ENCODE measurements around the gene PIP5K1C.
A peak's percentile ranks its signal among the peaks of the same experiment; 100 is the strongest.

PIP5K1C gene

DNA sequence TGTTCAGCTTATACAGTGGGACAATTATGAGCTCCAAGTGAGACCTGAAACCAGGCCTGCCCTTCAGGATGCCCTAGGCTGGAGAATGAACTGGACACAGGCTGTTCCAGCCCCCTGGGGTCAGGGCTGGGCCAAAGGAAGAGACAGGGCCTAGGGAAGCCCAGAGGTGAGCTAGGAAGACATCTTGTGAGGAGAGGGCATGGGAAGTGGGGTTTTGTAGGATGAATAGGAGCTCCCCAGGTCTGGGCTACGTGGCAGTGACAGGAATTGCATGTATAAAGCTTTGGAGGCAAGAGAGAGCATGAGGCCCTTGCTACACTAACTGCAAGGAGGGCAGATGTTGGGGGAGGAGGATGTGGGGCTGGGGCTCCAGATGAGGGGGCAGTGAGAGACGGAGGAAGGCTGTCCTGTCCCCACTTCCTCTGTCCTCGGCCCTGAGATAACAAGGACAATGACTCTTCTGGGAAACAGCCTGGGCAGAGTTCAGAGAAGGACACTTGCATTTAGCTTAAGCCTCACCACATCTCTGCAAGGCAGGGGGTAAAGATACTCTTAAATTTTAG lies 92.1 kb downstream of the PIP5K1C start:
- DNase-seq, result no peak

DNA sequence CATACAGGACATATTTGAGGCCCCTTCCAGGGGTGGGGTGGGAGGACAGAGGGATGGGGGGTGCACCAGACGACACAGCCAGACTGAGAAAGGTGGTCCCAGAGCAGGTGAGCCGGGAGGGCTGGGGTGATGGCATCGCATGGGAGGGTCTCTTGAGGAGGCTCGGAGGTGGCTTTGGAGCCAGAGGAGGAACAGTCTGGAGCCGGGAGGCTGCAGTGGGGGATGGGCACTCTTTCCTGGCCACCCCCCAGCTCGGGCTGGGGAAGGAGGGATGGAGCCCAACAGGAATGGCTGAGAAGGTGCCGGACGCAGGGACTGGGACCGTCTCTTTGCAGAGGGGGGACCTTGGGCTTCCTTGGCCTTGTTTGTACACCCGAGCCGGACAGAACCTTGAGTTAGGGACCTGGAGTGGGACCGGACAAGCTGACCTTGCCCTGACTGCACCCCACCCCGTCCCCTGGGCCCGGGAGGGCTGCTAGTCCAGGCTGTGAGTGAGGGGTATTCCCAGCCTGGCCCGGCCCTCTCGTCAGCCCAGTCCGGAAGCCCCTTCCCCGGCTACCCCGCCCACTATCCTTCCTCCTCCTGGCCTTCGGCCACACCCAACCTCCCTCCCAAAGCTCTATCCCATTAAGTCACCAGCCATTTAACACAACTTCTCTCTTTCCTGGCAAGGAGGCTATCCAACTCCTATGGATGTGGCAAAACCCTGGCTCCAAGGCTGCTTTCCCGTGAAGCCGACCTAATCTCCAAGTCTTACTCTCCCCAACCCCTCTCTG lies 92.8 kb downstream of the PIP5K1C start:
- DNase-seq, result no peak

DNA sequence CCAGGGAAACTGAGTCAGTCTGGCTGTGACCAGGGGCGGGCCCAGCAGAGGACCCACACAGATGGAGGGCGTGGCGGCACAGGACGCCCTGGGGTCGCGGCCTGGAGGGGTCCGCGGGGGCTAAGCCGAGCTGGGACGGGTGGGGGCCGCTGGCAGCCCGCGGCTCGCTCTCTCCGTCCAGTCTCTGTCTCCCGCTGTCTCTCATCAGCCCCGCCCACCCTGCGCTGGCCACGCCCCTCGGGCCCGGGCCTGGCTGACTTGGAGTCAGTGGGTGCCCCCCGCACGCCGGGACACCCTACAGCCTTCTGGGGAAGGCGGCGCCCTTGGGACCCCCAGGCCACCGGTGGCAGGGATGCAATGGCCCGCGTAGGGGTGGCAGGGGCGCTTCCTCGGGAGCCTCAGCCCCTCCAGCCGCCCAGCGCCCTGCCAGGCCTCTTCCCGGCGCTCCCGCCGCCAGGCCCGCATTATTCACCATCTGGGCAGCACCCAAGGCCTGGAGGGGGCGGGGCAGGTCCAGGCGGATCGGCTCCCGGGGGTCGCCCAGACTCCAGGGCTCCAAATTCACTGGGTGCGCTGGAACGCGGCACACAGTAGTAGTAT lies 93.5 kb downstream of the PIP5K1C start, which contains the start of gene TBXA2R:
TSS of gene TBXA2R (minus strand) at position 186 of the 600 bp plus-strand sequence. CDS start 6,241 bp downstream, outside the sequence.
- DNase-seq, result peak; percentile 72 to 75

DNA sequence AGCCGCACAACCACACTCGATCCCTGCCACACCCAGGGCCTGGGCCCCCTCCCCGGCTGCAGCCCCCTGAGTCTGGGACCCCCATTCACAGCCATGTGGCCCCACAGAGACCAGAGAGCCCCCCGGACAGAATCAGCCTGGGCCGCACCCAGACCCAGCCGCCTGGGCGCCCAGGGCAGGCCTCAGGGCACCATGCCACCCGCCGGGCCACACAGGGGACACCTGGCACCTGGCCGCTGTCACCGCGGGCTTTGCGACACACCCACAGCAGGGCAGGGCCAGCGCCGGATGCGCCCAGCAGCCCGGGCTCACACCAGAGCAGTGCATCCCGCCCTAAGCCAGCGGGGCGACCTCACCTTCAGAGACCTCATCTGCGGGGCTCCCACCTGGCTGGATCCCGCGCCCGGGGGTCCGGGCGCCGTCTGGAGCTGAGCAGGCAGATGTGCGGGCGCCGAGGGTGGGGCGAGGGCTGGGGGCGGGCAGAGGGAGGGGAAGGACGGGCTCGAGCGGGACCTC lies 94.0 kb downstream of the PIP5K1C start:
- DNase-seq, result peak in 1 of 2 experiments; percentile 29

- no peak for DNase-seq
These were observed 94.5 kb downstream of the PIP5K1C start for GRCh38 chr19:3605770-3606169.

DNA sequence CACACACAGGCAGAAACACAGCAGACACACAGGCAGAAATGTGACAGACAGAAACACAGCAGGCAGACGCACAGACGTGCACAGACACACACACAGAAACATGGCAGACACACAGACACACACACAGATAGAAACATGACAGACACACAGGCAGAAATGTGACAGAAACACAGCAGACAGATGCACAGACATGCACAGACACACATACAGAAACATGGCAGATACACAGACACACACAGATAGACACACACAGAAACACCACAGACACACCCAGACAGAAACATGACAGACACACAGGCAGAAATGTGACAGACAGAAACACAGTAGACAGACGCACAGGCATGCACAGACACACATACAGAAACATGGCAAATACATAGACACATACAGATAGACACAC lies 94.9 kb downstream of the PIP5K1C start:
- no peak for DNase-seq

DNA sequence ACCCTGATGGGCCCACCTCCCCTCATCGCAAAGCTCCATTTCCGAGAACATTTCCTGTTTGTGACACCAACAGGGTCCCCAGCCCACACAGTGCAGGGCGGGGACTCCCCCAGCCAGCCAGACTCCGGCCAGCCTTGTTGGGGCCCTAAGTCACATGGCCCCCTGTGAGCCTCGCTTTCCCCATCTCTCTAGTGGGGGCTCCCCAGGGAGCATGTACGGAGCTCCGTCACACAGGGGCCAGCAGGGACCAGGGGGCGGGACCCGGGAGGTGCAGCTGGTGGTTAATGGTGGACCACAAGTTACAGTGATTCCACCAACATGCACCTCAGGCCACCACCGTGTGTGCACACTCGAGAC lies 95.3 kb downstream of the PIP5K1C start:
- peak in 1 of 2 experiments; percentile 20 for DNase-seq

- DNase-seq, result no peak
These were observed 95.9 kb downstream of the PIP5K1C start for GRCh38 chr19:3604227-3604986.

DNA sequence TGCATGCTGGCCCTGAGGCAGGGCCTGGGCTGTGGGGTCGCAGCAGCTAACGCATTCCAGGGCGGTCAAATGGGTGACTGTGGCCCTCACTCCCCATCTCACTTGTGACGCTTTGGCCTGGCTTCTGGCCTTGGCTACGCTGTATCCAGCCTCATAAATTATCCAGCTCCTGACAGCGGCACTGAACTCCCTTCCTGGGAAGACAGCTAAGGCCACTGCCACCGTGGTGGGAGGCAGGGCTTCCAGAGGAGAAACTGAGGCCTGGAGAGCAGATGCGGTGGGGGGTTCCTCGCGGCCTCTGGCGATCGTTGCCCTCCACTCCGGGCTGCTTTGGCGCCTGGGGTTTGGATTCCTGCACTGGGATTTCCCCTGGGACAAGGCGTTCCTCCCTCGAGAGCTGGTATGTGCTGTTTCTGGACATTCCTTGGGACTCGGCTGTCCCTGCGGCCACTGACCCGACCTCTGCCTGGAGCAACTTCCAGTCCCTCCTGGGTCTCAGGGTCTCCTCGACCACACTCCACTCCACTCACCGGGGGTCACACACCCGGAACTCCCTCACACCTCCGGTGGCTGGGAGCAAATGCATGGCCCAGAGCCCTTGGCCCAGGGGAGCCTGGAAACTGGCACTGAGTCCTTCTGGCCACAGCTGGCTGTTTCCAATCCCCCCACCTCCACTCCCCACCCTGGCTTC lies 97.0 kb downstream of the PIP5K1C start:
- no peak for DNase-seq

- DNase-seq, result no peak
These were observed 99.2 kb downstream of the PIP5K1C start for GRCh38 chr19:3601021-3601420.

- DNase-seq, result no peak
These were observed 100.5 kb downstream of the PIP5K1C start for GRCh38 chr19:3599776-3600187.

GRCh38 chr19:3595521-3596061 lies 104.7 kb downstream of the PIP5K1C start:
- no peak for DNase-seq

DNA sequence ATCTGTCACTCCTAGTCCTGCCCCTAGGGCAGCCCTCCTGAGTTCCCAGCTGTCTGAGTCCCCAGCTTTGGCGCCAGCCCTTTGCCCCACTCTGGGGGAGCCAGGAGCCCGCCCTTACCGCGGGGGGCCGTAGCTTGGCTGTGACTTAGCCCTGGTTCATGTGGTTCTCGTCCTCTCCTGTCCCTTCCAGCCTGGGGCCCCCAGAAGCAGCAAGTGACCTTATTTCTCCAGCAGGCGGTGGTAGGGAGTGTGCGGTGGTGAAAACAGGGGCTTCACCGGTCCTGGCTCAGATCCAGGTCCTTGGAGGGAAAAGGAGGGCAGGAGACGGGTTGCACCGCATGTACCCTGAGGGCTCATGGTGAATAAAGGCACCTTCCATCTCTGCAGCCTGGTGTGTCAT lies 107.1 kb downstream of the PIP5K1C start:
- no peak for DNase-seq

- DNase-seq, result no peak
These were observed 108.2 kb downstream of the PIP5K1C start for GRCh38 chr19:3591876-3592613.

DNA sequence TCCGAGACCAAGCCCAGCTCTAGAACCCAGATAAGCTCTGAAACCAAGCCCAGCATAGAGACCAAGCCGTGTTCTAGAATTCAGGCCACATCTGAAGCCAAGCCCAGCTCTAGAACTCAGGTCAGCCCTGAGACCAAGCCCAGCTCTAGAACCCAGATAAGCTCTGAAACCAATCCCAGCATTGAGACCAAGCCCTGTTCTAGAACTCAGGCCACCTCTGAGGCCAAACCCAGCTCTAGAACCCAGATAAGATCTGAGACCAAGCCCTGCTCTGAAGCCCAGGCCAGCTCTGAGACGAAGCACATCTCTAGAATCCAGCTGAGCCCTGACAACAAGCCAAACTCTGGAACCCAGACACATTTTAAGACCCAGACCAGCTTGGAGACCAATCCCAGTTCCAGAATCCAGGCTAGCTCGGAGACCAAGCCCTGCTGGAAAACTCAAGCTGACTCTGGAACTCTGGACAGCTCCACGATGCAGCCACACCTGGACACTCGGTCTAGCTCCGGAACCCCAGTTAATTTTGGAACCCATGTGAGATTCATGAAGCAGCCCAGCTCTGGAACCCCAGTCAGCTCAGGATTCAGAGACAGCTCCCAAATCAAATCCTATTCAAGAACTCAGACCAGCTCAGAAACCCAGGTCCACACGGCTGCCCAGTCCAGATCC lies 109.1 kb downstream of the PIP5K1C start:
- no peak for DNase-seq

GRCh38 chr19:3589949-3590348 lies 110.3 kb downstream of the PIP5K1C start:
- no peak for DNase-seq

GRCh38 chr19:3589439-3589838 lies 110.8 kb downstream of the PIP5K1C start:
- DNase-seq, result no peak

DNA sequence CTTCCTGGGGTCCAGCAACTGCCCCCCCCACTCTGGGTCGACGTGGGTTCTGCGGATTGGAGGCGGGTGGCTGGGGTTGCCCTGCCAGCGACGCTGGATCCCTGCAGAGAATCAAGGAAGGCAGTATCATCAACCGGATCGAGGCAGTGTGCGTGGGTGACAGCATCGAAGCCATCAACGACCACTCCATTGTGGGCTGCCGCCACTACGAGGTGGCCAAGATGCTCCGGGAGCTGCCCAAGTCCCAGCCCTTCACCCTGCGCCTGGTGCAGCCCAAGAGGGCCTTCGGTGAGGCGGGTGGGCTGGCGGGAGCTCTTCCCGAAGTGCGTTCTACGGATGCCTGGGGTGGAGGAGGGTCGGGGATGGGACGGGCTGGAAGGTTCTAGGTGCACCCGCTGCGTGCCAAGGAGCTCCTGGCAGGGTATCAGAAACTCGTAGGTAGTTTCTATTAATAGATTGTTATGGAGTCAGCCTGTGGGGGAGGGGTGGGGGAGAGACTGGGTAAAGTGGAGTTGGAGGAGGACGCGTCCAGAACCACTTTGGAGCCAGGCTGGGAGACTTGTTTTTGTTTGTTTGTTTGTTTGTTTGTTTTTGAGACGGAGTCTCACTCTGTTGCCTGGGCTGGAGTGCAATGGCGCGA lies 113.4 kb downstream of the PIP5K1C start:
- DNase-seq, result no peak

- DNase-seq, result peak; percentile 46 to 49
These were observed 114.1 kb downstream of the PIP5K1C start for GRCh38 chr19:3586127-3586626.

All from activated CD4-positive, alpha-beta T cell treated with anti-CD3 and anti-CD28 coated beads, Interleukin-2, amount 50 U/mL, for 48 hours (primary cell).